T-helper 2 cell treated with Interferon-gamma antibody and Interleukin-4, amounts not matched to agents 5 μg/mL and 100 μg/mL, for 36 hours (primary cell): Measurements from ENCODE around the gene PAQR4.
"Not testable (repeated sequence)": the region's sequence is repeated elsewhere in the genome, so short reads cannot be mapped to it uniquely, and the experiment has no call there.

Experiments used
- DNase-seq: peaks from one replicate; pipeline ENCODE4 v3.0.0; 2021; ENCODE audit warnings: low spot score
- H3K27ac Mint-ChIP-seq: one replicate; pipeline ENCODE4 v1.8.0; 2021; ENCODE audit warnings: mild to moderate bottlenecking, mixed read lengths
- H3K27me3 Mint-ChIP-seq: one replicate; pipeline ENCODE4 v1.8.0; 2021; ENCODE audit warnings: low read depth, mixed read lengths
- H3K36me3 Mint-ChIP-seq: one replicate; pipeline ENCODE4 v1.8.0; 2021; ENCODE audit warnings: low read depth, mixed read lengths
- H3K4me1 Mint-ChIP-seq: one replicate; pipeline ENCODE4 v1.8.0; 2021; ENCODE audit warnings: low read depth, mixed read lengths
- H3K4me3 Mint-ChIP-seq: one replicate; pipeline ENCODE4 v1.8.0; 2022; ENCODE audit warnings: mild to moderate bottlenecking, moderate library complexity, mixed read lengths
- H3K9me3 Mint-ChIP-seq: one replicate; pipeline ENCODE4 v1.8.0; 2021; ENCODE audit warnings: mixed read lengths

Gene PAQR4

DNA sequence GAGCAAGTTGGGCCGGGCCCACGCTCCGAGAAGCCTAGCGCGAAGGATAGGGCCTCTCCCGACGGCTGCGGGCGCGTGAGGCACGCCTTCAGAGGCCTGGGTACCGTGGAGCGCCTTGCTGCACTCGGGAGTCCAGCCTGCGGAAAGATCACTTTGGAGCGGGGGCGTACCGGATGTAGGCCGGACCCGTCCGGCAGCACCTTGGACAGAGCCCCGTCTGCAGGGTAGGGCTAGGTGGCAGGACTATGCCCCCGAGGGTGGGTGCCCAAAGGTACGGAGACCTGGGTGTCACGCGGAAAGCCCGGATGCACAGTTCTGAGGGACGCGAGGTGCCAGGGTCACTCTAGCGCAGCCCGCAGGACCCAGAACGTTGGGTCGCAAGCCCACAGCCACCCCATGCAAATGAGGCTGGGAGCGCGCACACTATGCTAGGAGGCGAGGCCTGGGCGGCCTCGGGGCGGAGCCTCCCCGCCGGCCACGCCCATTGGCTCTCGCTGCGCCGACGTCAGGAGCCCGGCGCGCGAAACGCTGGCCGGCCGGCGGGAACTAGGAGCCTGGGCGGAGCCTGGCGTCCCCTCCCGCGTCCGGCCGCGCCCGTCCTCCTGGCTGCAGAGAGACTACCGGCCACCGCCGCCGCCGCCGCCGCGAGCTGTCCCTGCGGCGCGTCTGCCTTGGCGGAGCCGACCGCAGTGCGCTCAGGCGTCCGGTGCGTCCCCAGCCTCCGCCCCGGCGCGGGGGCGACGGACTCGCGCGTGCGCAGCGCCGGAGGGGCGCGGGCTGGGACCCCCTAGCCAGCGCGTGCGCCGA lies at the start of gene PAQR4:
PAQR4 (plus strand) TSS at position 611 of the 807 bp plus-strand sequence. CDS start 327 bp downstream, outside the sequence.
- H3K36me3 Mint-ChIP-seq: peaks cover 14% of the 10 kb centered on the region
- peaks cover 20% of the 10 kb centered on the region for H3K27me3 Mint-ChIP-seq
- peak within 1 kb of the TSS; percentile 78 for H3K4me3 Mint-ChIP-seq
- peak within 1 kb of the TSS; percentile 72 for H3K27ac Mint-ChIP-seq
- peaks cover 17% of the 10 kb centered on the region for H3K4me1 Mint-ChIP-seq
- H3K9me3 Mint-ChIP-seq: no peaks in the 10 kb centered on the region
- DNase-seq: peak; percentile 89

DNA sequence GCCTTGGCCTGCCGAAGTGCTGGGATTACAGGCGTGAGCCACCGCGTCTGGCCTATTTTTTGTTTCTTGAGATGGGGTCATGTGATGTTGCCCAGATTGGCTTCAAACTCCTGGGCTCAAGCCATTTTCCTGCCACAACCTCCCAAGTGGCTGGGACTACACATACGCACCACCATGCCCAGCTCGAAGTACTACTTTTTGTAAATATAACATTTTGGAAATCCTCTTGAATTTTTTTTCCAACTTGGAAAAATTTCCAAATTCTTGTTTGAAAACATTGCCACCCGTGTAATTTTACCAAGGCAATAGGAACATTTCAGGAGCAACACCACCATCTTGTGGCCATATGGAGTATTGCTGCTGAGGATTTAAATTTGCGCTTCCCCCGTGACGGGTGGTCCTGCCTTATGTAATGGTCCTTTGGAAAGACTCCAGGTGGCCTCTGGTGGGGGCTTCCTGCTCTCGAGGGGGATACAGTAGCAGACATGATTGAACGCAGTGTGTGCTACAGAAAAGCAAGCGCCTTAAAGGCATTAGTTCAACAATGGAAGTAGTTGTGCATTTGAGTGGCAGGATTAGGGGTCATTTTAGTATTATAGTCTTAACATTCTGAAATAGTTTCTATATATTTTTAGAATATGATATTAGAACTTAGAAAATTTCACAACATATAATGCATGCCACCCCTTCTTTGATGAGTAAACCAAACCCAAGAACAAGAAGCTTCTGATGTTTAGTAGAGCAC lies 49.5 kb upstream of the PAQR4 start:
- no peak overlapping the region for H3K4me3 Mint-ChIP-seq
- no peaks in the 10 kb centered on the region for H3K9me3 Mint-ChIP-seq
- no peak overlapping the region for H3K27ac Mint-ChIP-seq
- no peaks in the 10 kb centered on the region for H3K27me3 Mint-ChIP-seq
- peaks cover 20% of the 10 kb centered on the region for H3K36me3 Mint-ChIP-seq
- peak; percentile 32 for DNase-seq
- peaks cover 7% of the 10 kb centered on the region for H3K4me1 Mint-ChIP-seq

DNA sequence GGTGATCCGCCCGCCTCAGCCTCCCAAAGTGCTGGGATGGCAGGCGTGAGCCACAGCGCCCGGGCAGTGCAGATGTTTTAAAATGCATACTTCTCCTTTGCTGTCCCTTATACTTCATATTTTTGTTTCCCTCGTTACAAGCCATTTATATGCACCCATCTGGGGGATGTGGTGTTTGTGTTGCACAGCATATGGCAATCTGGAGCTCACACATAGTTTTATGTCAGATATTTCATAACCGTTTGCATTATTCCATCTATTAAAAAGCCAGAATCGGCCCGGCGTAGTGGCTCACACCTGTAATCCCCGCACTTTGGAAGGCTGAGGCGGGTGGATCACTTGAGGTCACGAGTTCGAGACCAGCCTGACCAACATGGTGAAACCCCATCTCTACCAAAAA lies 45.7 kb upstream of the PAQR4 start:
- no peak overlapping the region for H3K27ac Mint-ChIP-seq
- H3K4me1 Mint-ChIP-seq: peaks cover 13% of the 10 kb centered on the region
- DNase-seq: no peak

GRCh38 chr16:2924901-2925755 lies 44.0 kb upstream of the PAQR4 start:
- H3K4me3 Mint-ChIP-seq: no peak overlapping the region
- H3K27me3 Mint-ChIP-seq: no peaks in the 10 kb centered on the region
- H3K27ac Mint-ChIP-seq: no peak overlapping the region
- H3K9me3 Mint-ChIP-seq: no peaks in the 10 kb centered on the region
- DNase-seq: no peak
- peaks cover 9% of the 10 kb centered on the region for H3K4me1 Mint-ChIP-seq
- H3K36me3 Mint-ChIP-seq: peaks cover 10% of the 10 kb centered on the region

More for the DNA sequence above, 45.7 kb upstream of the PAQR4 start:
- Mint-ChIP-seq H3K4me3 (no peak overlapping the region), H3K36me3 (peaks cover 14% of the 10 kb centered on the region), H3K9me3 (no peaks in the 10 kb centered on the region), H3K27me3 (no peaks in the 10 kb centered on the region)

GRCh38 chr16:2925951-2926649 lies 43.0 kb upstream of the PAQR4 start:
- H3K36me3 Mint-ChIP-seq: peaks cover 10% of the 10 kb centered on the region
- no peak for DNase-seq
- H3K4me3 Mint-ChIP-seq: no peak overlapping the region
- H3K27ac Mint-ChIP-seq: peak overlapping the region; percentile 3
- H3K9me3 Mint-ChIP-seq: no peaks in the 10 kb centered on the region
- peaks cover 9% of the 10 kb centered on the region for H3K4me1 Mint-ChIP-seq
- H3K27me3 Mint-ChIP-seq: no peaks in the 10 kb centered on the region

DNA sequence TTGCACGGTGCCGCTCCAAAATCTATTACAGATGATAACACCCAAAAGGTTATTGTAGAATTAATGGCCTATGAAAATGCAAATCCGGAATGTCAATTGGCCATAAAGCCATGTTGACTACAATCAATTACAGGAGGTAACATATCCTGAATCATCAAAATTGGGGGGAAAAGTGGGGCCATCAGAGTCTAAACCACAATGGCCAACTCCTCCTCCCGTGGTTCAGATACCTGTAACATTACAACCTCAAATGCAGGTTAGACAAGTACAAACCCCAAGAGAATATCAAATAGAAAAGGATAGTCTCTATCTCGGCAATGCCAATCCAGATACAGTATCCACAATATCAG lies 42.5 kb upstream of the PAQR4 start:
- Mint-ChIP-seq H3K27ac (no peak overlapping the region), H3K4me3 (no peak overlapping the region)

DNA sequence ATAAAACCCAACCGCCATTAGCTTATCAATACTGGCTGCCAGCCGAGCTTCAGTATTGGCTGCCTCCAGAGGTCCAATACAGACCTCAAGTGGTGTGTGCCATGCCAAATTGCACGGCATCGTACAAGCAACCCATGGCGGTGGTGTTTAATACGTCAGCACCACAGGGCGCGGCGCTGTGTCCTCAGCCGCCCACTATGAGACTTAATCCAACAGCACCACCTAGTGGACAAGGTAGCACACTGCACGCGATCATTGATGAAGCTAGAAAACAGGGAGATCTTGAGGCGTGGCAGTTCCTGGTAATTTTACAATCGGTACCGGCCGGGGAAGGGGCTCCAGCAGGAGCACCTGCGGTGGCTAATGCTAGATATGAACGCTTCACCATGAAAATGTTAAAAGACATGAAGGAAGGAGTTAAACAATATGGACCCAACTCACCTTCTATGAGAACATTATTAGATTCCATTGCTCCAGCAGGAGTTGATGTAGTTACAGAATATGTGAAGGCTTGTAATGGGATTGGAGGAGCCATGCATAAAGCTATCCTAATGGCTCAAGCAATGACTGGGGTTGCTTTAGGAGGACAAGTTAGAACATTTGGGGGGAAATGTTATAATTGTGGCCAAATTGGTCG lies 42.0 kb upstream of the PAQR4 start:
- Mint-ChIP-seq H3K36me3 (peaks cover 7% of the 10 kb centered on the region), H3K27me3 (no peaks in the 10 kb centered on the region), H3K4me3 (no peak overlapping the region), H3K27ac (peak overlapping the region; percentile 0), H3K4me1 (peaks cover 9% of the 10 kb centered on the region), H3K9me3 (no peaks in the 10 kb centered on the region)
- DNase-seq: peak; percentile 83

More for the DNA sequence above, 42.5 kb upstream of the PAQR4 start:
- peaks cover 9% of the 10 kb centered on the region for H3K4me1 Mint-ChIP-seq
- H3K36me3 Mint-ChIP-seq: peaks cover 10% of the 10 kb centered on the region
- H3K9me3 Mint-ChIP-seq: no peaks in the 10 kb centered on the region
- no peak for DNase-seq
- no peaks in the 10 kb centered on the region for H3K27me3 Mint-ChIP-seq

DNA sequence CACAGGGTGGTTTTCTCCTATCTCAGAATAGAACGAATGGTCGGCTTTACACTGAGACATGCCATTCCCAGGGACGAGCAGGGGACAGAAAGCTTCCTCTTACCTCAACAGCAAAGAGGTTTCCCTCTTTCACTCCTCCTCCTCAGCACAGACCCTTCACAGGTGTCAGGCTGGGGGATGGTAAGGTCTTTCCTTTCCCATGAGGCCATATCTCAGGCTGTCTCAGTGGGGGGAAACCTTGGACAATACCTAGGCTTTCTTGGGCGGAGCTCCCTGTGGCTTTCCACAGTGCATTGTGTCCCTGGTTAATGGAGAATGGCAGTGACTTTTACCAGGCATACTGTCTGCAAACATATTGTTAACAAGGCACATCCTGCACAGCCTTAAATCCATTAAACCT lies 41.0 kb upstream of the PAQR4 start:
- H3K27ac Mint-ChIP-seq, H3K4me3 Mint-ChIP-seq, H3K9me3 Mint-ChIP-seq: not testable (repeated sequence)

GRCh38 chr16:2928796-2929195 lies 40.4 kb upstream of the PAQR4 start:
- H3K27ac Mint-ChIP-seq: no peak overlapping the region
- no peak for DNase-seq
- H3K4me3 Mint-ChIP-seq: no peak overlapping the region
- no peaks in the 10 kb centered on the region for H3K27me3 Mint-ChIP-seq
- H3K4me1 Mint-ChIP-seq: peaks cover 9% of the 10 kb centered on the region
- peaks cover 3% of the 10 kb centered on the region for H3K36me3 Mint-ChIP-seq
- H3K9me3 Mint-ChIP-seq: no peaks in the 10 kb centered on the region

More for the DNA sequence above, 41.0 kb upstream of the PAQR4 start:
- H3K4me1 Mint-ChIP-seq, DNase-seq, H3K27me3 Mint-ChIP-seq, H3K36me3 Mint-ChIP-seq: not testable (repeated sequence)

GRCh38 chr16:2929693-2930092 lies 39.5 kb upstream of the PAQR4 start:
- peaks cover 9% of the 10 kb centered on the region for H3K4me1 Mint-ChIP-seq
- no peak overlapping the region for H3K27ac Mint-ChIP-seq
- H3K9me3 Mint-ChIP-seq: no peaks in the 10 kb centered on the region
- no peak for DNase-seq
- H3K36me3 Mint-ChIP-seq: peaks cover 10% of the 10 kb centered on the region
- H3K27me3 Mint-ChIP-seq: no peaks in the 10 kb centered on the region
- H3K4me3 Mint-ChIP-seq: no peak overlapping the region

DNA sequence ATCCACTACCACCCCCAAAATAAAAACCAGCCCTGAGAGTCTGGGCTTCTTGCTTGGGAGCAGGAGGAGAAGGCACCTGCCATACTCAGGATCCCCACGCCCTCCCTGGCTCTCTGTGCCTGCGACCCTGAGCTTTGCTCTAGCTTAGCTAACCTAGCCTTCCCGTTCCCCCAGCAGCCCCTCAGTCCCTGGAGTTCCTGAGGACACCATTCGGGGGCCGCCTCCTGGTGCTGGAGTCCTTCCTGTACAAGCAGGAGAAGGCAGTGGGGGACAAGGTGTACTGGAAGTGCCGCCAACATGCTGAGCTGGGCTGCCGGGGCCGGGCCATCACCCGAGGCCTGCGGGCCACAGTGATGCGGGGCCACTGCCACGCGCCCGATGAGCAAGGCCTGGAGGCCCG lies 38.9 kb upstream of the PAQR4 start:
- Mint-ChIP-seq H3K36me3 (peaks cover 10% of the 10 kb centered on the region), H3K4me3 (no peak overlapping the region), H3K27ac (no peak overlapping the region)

DNA sequence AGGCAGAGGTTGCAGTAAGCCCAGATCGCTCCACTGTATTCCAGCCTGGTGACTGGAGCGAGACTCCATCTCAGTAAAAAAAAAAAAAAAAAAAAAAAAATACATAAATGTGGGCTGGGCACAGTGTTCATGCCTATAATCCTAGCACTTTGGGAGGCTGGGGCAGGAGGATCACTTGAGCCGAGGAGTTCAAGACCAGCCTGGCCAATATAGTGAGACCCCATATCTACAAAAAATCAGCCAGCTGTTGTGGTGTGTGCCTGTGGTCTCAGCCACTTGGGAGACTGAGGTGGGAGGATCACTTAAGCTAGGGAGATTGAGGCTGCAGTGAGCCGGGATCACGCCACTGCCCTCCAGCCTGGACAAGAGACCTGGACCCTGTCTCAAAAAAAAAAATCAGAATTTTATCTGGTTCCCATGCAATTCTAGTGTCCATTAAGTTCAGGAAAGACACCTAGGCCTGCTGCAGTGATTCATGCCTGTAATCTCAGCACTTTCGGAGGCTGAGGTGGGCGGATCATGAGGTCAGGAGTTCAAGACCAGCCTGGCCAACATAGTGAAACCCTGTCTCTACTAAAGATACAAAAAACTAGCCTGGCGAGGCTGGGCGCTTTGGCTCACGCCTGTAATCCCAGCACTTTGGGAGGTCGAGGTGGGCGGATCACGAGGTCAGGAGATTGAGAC lies 37.8 kb upstream of the PAQR4 start:
- peaks cover 13% of the 10 kb centered on the region for H3K36me3 Mint-ChIP-seq
- not testable (repeated sequence) for DNase-seq

More for the DNA sequence above, 38.9 kb upstream of the PAQR4 start:
- no peak for DNase-seq
- peaks cover 9% of the 10 kb centered on the region for H3K4me1 Mint-ChIP-seq
- no peaks in the 10 kb centered on the region for H3K27me3 Mint-ChIP-seq
- H3K9me3 Mint-ChIP-seq: no peaks in the 10 kb centered on the region

More for the DNA sequence above, 37.8 kb upstream of the PAQR4 start:
- not testable (repeated sequence) for H3K27me3 Mint-ChIP-seq, H3K4me3 Mint-ChIP-seq, H3K27ac Mint-ChIP-seq, H3K4me1 Mint-ChIP-seq, H3K9me3 Mint-ChIP-seq
